Medulla oblongata (tissue), 1 donor: ENCODE measurements around the gene CUTC.
A peak's percentile ranks its signal among the peaks of the same experiment; 100 is the strongest.

Experiments
- DNase-seq: peaks from one replicate; pipeline ENCODE4 v3.0.0-alpha.2; 2015; ENCODE audit errors: extremely low spot score

Gene CUTC

GRCh38 chr10:99782447-99783286 lies 50.6 kb downstream of the CUTC start, which contains the start of gene ABCC2:
Gene ABCC2 (plus strand): TSS chr10:99782640. CDS start chr10:99782845, 205 bp downstream.
- no peak for DNase-seq

GRCh38 chr10:99784016-99784726 lies 52.1 kb downstream of the CUTC start:
- no peak for DNase-seq

- no peak for DNase-seq
Observed at GRCh38 chr10:99784727-99785441, 52.9 kb downstream of the CUTC start.

- no peak for DNase-seq
Observed at GRCh38 chr10:99785646-99786045, 53.6 kb downstream of the CUTC start.

GRCh38 chr10:99787311-99787710 lies 55.3 kb downstream of the CUTC start:
- DNase-seq, result no peak

GRCh38 chr10:99787782-99788445 lies 55.9 kb downstream of the CUTC start:
- DNase-seq, result no peak

GRCh38 chr10:99788598-99789256 lies 56.7 kb downstream of the CUTC start:
- peak; percentile 3 for DNase-seq

- no peak for DNase-seq
Observed at GRCh38 chr10:99791831-99792230, 59.8 kb downstream of the CUTC start.

GRCh38 chr10:99793819-99794218 lies 61.8 kb downstream of the CUTC start:
- DNase-seq, result no peak

GRCh38 chr10:99796928-99797327 lies 64.9 kb downstream of the CUTC start:
- DNase-seq, result no peak

GRCh38 chr10:99798031-99798430 lies 66.0 kb downstream of the CUTC start:
- no peak for DNase-seq

- DNase-seq, result no peak
Observed at GRCh38 chr10:99798920-99799319, 66.9 kb downstream of the CUTC start.

GRCh38 chr10:99799613-99800012 lies 67.6 kb downstream of the CUTC start:
- no peak for DNase-seq

GRCh38 chr10:99804471-99804870 lies 72.4 kb downstream of the CUTC start:
- DNase-seq, result no peak

GRCh38 chr10:99805190-99805589 lies 73.2 kb downstream of the CUTC start:
- no peak for DNase-seq
